Activated CD4-positive, CD25-positive, alpha-beta regulatory T cell treated with anti-CD3 and anti-CD28 coated beads, Interleukin-2, amount 50 U/mL, for 16 hours (primary cell): ENCODE data around the gene PIK3CD.
"Not testable (repeated sequence)": the region's sequence is repeated elsewhere in the genome, so short reads cannot be mapped to it uniquely, and the experiment has no call there.

Experiments
- DNase-seq: peaks from one replicate; pipeline ENCODE4 v3.0.0-alpha.2; 2020; ENCODE audit warnings: low read depth, low spot score

The PIK3CD gene

DNA sequence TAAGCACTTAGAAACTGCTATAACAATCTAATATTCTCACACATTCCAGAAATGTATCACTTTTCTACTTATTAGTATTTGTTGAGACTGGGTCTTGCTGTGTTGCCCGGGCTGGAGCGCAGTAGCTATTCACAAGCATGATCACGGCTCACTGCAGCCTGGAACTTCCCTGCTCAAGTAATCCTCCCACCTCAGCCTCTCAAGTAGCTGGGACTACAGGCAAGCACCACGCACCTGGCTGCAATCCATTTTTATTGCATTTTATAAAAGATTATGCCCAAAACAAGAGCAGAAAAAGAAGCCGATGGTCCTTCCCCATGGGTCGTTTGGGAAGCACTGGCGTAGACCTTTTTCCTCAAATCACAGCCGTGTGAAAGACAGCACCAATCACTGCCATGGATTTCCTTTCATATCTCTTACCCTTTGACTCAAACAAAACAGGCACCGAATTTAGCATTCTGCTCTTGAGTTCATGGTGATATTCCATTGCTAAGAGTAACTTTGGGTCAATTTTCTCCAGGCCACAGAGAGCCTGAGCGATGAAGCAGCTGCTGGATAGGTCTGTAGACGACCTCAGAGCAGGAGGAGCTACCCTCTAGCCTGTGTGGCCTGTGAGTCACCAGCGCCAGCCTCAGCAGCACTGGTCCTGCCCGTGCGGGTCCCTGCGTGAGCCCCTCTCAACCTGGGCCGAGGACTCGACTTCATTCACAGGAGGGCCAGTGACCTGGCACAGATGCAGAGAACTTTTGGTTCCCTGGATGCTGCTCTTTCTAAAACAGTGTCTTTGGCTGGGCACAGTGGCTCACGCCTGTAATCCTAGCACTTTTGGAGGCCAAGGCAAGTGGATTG is 80.8 kb downstream of the PIK3CD start:
- DNase-seq, result no peak

DNA sequence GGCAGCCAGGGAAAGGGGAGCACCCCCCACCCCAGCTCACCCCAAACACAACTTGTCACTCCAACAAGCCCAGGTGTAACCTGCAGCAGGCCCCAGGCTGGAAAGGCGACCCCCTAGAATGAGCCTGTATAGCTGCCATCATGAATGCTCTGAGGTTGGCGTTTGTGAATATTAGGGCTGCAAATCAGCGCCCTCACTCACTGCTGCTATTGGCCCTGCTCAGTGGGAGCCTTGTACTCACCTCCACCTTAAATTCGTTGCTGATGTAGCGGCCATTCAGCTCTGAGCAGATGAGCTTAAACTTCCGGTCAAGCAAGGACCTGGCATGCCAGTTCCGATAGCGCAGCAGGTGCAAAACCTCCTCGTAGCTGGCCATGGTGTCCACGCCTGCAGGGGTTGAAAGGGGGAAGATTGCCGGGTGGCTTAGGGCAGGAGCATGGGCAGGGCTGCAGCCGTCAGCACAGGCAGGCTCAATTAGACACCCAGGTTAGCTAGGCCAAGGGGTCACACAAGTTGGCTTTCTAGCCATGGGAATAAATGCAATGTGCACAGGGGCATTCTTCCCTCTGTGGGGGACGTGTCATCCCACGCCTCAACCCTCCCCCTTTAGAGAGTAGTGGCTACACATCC is 81.7 kb downstream of the PIK3CD start:
- DNase-seq, result no peak

DNA sequence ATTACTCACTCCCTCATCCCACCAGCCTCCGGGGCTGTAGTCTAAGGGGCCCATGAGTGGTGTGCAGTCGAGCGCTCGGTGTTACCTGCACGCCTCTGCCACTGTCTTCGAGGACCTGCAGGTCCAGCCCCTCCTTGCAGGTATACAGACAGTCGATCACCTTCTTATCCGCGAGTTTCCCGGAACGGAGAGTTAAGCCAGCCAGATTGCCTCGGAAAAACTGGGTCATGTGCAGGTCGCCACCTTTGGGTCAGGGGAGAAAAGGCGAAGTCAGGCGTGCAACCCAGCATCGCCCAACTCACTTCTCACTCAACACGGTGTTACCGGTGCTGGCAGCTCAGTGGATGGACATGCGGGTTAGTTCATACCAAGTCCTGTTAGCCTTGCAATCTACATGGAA is 84.3 kb downstream of the PIK3CD start:
- DNase-seq, result no peak

DNA sequence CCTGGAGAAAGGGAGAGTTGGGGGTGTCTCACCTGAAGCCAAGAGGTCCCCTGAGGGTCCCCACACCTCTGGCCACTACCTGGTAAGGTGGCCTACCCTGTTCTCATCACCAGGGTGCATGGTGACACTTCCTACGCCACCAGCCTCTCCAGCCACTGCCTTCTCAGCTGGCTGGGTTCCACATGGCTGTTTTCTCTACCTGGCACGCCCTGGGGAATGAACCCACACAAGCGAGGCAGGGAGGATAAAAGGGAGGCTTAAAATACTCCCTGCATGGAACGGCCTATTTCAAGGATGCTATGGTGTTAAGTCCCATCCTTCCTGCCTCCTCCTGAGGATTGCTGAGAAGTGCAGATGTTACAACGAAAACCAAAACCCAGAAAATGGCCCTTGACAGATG is 84.7 kb downstream of the PIK3CD start:
- no peak for DNase-seq

DNA sequence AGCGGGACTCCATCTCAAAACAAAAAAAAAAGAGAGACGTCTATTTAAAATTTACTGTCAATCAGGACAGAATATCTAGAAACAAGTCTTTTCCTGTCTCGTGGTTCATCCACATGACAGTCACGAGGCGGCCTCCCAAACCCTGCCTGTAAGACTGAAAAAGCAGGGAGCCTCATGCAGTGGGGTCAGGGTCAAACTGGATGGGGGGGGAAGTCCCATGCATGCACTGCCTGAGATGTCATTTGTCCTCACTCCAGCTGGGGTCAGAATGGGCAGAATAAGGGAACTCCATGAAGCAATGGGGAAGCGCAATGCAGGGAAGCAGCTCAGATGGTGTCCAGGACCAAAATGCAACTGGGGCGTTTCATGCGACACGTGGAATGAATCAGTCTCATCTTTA is 85.5 kb downstream of the PIK3CD start:
- no peak for DNase-seq

DNA sequence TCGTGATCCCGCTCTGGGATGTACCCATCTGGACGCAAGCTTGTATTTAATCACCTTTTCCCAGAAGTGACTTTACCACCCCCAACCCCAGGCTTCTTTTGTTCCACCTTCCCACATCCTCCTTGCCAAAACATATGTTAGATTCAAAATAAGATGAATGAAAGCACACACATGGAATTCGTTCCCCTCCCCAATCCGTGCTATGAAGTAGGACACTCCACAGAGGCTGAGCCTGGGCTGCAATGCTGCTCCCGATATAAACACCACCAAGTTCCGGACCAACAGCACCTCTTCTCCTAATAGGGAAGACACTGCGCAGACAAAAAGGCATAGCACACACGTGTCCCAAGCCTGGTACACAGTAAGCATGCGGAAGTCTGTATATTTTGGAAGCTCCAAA is 86.1 kb downstream of the PIK3CD start:
- no peak for DNase-seq

DNA sequence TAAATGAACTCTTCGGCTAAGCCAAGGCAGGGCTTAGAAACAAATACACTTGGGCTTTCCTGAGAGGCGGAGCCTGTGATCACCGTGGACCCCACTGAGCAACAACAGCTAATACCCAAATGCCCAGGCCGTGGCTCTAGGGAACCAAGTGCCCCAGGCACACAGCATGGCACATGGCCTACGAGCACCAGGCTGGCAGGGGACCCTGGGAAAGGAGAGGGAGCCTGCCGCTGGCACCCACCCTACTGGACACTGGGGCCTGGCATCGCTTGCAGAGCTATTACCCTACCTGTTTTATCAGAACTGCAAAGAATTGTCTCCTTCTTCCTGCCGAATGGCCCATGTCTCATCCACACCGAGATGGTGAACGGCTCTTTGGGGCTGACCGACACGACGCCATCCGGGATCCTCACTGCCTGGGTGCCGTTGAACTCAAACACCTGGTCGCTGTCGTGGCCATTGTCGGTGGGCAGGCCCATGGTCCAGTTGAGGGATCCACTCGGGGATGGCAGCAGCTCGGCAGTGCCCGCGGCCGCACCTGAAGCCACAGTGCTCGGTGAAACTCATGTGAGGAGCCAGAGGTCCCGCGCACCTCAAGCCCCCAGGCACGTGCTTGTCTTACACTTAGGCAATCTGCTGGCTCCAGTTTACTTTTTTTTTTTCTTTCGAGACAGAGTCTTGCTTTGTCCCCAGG is 92.7 kb downstream of the PIK3CD start:
- DNase-seq, result no peak

DNA sequence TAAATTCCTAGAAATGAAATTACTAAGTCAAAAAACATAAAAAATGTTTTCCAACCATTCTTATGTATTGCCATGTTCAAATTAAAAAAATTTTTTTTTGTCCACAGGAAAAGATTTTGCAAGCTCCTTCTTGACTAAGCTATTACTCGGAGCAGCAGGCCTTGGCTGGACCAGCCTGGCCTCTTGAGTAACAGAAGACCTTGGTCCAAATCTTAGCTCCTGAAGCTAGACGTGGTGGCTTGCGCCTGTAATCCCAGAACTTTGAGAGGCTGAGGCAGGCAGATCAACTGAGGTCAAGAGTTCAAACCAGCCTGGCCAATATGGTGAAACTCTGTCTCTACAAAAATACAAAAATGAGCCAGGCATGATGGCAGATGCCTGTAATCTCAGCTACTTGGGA is 94.7 kb downstream of the PIK3CD start:
- DNase-seq, result no peak

DNA sequence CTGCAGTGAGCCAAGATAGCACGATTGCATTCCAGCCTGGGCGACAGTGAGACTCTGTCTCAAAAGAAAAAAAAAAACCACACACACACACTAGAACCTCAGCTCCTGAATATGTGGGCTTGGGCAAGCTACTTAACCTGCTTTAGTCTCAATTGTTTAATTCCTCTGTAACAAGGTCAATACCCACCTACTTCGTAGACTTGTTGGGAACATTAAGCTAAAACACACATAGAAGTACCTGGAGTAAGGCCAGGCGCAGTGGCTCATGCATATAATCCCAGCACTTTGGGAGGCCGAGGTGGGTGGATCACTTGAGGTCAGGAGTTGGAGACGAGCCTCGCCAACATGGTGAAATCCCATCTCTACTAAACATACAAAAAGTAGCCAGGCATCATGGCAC is 95.1 kb downstream of the PIK3CD start:
- no peak for DNase-seq

DNA sequence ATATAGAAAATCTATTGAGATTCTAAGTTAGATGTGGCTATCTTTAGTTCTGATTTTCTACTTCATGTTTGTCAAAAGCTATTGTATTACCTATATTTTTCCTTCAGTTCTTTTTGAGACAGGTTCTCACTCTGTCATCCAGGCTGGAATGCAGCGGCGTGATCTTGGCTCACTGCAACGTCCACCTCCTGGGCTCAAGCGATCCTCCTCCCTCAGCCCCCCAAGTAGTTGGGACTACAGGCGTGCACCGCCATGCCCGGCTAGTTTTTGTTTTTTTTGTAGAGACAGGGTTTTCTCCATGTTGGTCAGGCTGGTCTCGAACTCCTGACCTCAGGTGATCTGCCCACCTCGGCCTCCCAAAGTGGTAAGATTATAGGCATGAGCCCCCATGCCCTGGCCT is 96.9 kb downstream of the PIK3CD start:
- not testable (repeated sequence) for DNase-seq

DNA sequence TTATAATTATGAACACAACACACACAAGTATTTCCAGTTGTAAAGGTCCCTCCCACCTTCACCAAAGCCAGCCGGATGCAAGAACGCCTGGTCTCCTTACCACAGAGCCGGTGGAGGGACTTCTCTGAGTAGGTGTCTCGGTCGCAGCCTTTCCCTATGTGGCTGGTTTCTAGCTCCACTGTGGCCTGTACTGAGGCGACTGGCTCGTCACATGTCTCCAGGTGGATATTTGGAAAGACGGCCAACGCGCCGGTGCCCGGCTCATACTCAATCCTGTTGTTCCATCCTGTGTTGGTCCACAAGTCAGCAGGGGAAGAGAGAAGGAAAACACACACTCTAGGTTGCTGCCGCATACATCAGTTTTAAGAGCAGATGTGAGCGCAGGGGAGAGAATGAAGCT is 97.8 kb downstream of the PIK3CD start:
- DNase-seq, result no peak

DNA sequence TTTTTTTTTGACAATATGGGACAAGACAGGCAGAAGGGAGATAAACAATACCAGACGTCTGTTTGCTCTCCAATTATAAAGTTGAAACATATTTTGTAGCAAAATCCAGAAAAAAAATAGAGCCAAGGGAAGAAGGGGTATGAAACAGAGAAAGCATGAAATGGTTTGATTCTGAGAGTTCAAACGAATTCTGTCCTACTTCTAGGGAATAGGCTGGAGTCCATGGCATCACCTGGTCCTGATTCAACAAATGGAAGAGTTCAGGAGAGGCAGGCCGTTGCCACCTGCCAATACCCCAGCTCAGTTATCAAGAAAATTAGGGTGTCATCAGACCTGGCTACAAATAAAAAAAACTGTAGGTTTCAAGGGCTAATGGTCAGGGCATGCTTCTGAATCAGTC is 100.4 kb downstream of the PIK3CD start:
- no peak for DNase-seq

DNA sequence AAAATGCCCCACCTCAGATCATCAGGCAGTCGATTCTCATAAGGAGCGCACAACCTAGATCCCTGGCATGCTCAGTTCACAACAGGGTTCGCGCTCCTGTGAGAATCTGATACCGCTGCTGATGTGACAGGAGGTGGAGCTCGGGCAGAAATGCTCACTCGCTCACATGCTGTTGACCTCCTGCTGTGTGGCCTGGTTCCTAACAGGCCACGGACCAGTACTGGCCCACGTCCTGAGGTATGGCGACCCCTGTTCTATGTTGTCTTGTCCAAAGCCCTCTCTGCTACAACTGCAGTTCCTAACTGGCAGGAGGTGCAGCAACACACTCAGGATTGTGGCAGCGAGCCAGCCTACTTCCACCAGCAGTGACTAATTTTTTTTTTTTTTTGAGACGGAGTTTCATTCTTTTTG is 101.6 kb downstream of the PIK3CD start:
- DNase-seq, result no peak

DNA sequence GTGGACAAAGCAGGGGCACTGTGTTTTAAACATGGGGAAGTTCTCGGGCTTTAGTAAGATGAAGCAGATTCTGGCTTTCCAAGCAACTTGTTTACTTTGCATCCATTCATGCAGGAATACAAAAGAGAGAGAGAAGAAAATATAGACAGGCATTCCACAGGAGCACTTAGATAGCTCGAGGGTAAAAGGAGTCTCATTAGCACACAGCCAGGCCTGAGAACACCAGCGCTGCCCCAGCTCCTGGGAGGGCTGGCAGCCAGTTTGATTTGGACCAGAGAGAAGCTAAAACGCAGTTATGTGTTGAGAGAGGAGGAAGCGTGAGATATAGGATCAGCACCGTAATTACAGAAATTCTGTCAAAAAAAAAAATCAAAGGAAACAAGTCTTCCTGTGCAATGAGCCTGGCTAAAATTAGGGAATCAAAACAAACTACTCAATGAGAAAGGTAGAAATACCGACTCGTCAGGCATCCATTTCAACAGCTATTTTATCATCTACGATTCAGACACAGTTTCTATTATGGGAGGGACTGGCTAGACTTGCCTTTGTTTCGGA is 104.0 kb downstream of the PIK3CD start:
- no peak for DNase-seq

DNA sequence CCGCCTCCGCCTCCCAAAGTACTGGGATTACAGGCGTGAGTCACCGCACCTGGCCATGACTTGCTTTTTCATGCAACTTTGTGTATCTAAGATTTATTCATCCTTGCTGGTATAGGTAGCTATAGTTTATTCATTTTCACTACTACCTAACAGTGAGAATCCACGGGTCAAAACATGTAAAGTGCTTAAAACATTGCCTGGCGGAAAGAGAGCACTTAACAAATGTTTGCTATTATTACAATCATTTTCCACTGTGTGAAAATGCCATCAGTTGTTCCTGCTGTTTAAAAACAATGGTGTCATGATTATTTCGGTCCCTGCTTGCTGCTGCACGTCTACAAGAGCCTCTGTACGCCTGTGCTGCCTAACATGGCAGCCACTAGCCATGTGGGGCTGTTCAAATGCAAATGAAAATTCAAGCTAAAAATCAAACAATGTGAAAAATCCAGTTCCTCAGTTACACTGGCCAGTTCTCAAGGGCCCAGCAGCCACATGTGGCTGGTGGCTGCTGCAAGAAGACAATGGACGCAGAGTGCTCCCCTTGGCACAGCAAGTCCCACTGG is 107.1 kb downstream of the PIK3CD start:
- DNase-seq, result no peak

DNA sequence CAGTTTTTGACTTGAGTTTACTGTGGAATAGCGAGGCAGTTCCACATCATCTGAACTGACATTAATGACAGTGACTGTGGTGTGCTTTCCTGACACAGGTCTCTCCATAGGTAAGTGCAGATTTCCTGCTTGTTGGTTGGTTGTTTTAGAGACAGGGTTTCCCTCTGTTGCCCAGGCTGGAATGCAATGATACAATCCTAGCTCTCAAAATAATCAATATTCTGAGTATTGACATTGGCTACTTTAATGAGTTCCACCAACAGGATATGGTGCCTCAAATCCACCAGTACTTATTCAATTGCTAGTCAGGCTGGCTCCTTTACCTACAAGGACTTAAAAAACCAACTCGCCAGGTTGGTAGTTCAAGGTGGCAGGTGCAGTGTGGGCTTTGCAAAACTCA is 108.4 kb downstream of the PIK3CD start:
- DNase-seq, result no peak

DNA sequence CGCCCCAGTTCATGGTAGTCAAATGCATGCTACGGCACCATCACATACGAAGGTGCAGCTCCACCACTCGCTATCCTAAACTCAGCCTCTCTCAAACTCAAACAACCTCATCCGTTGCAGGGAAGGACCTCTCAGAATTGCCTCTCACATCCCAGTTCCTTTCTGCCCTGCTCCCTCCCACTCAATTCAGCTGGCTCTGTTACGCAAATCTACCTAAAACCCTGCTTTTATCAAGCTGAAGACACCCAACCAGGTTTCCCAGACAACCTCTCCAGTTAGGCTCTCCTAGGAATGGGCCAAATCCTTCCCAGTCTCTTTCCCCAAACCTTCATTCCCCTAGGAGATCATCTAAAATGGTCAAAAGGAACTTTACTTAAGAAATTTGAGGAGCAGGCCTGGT is 109.3 kb downstream of the PIK3CD start:
- DNase-seq, result no peak

DNA sequence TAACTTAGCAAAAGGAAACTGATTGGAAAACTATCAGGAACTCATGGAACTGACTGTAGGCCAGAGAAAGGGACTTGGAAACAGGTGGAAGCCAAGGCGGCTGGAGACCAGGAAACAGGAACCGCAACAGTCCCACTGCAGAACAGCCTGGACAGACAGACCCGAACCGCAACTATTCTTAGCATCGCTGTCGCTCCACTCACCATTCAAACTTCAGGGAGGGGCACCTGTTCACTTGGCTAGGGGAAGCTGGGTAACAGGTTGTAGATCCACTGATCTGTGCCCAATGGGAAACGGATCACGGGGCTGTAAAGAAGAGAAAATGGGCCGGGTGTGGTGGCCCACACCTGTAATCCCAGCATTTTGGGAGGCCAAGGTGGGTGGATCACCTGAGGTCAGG is 110.3 kb downstream of the PIK3CD start:
- DNase-seq, result no peak

DNA sequence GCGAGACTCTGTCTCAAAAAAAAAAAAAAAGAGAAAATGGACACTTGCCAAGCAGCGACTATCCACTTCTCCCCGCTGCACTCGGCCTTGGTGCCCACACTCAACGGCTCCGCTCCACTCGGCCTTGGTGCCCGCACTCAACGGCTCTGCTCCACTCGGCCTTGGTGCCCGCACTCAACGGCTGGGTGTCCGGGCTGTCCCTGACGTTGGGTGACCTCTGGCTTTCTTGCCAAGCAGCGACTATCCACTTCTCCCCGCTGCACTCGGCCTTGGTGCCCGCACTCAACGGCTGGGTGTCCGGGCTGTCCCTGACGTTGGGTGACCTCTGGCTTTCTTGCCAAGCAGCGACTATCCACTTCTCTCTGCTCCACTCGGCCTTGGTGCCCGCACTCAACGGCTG is 110.9 kb downstream of the PIK3CD start:
- DNase-seq, result not testable (repeated sequence)

DNA sequence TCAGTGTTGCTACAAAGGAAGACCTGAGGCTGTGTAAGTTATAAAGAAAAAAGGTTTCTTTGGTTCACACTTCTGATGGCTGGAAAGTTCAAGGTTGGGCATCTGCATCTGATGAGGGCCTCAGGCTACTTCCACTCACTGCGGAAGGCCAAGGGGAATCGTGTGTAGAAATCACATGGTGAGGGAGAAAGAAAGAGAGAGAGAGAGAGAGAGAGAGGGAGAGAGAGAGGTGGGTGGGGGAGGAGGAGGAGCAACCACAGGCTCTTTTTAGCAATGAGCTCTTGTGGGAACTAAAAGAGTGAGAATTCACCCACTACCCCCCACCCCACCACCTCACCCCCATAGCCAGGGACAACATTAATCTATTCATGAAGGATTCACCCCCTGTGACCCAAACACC is 112.4 kb downstream of the PIK3CD start:
- DNase-seq, result no peak

DNA sequence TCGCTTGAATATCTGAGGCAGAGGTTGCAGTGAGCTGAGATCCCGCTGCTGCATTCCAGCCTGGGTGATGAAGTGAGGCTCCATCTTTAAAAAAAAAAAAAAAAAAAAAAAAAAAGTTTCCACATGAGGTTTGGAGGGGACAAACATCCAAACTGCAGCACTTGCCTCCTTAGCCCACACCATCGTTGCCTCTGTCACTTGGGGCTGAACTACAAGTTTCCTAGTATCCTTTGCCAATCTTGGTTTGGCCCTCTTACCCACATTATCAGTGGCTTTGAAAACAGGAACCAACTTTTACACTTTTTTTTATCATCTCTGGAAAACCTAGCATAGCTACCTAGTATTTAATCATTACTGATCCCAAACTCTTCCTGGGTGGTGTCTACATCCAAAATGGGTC is 113.0 kb downstream of the PIK3CD start:
- DNase-seq, result no peak

DNA sequence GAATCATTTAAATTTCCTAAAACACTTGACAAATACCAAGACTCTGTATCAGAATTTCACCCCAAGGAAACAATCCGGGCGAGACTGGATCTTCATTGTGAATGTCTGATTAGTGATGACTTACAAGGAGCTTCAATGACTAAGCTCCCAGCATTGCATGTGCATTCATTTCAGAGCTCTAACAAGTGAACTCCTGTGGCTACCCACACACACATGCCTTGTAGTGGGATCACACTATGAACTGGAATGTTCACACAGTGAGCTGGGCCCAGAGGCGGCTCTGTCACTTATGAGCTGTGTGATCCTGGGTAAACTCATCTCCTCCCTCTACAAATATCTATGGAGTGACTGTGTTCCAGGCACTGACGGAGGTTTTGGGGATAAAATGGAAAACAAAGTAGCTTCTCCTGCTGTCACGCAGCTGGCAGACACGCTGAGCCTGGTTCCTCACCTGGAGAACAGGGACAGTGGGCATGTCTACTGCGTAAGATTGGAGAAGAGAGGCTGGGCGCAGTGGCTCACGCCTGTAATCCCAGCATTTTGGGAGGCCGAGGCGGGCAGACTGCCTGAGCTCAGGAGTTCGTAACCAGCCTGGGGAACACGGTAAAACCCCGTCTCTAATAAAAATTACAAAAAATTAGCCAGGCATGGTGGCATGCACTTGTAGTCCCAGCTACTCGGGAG is 115.4 kb downstream of the PIK3CD start:
- DNase-seq, result no peak
